GM19043 (cell line): Measurements from ENCODE around the gene MUC6.

ENCODE experiments used
- ATAC-seq: cut with Tn5 transposase; IDR thresholded peaks from one replicate; pipeline ENCODE4 v1.9.1; 2021; ENCODE audit warnings: low read depth; ENCODE audit not compliant: unreplicated experiment

The MUC6 gene

DNA sequence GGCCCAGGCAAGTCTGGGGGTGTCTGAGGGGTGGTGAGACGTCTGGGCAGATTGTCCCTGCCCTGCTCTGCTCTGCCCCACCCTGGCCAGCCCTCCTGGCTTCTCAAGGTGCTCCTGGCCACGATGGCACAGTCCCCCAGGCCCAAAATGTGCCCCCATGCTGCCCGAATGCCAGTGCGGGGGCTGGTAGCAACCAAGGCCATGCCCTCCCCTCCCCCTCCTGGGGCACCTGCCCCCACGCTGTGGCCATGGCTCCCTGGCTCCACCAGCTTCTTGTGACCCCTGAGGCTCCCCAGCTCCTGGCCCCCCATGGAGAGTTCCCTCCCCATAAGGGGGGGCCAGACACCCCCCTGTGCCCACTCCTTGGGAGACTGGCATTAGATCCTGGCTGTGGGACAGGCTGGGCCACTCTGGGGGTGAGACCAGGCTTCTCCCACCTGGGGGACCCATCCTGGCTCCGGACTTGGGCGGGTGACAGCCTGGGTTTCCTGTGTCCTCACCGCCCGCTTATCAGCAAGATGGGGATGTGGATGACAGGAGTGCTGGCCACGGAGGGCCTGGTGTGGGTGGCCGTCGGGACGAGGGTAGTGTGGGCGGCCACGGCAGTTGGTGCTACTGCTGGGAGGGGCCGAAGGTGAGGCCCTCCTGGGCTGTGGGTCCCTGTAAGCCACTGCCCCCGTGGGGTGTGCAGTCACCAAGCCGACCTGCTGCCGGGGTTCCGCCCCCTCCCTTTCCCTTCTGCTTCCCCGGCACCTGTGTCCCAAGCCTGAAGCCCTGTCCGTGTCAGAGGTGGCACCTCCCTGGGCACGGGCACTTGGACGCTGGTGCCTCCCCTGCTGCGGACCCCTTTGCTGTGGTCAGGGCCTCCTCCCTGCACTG lies 15.9 kb upstream of the MUC6 start:
- ATAC-seq: no peak

DNA sequence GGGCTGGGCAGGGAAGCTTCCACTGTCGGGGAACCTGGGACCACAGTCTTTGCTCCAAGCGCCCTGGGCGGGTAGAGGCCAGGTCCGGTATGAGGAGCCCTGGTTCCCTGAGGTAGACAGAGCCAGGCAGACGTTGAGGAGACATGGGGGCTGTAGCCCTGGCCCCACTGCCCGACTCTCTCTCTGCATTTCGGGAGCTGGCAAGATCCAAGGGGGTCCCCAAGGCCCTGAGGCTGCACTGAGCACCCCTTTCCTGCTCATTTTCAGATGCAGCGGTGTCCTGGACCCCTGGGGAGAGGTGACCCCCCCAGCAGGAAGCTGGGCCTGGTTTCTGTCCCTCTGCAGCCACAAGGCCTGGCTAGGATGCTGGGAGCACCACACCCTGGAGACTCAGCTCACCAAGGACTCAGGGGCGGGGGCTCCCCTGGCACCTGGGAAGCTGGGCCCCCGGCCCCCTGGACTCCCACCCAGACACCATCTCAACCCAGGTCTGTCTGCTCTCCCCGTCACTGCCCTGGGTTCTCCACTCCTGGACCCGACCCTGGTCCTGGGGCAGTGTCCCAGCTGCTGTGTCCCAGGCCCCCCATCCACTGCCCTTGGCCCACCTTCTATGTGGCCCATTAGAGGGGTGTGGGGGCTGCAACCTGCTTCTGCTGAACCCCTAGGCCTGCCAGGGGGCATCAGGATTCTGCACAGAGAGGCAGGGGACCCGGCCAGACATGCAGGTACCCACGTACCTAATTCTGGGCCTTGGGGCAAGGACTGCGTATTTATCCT lies 15.0 kb upstream of the MUC6 start:
- no peak for ATAC-seq

DNA sequence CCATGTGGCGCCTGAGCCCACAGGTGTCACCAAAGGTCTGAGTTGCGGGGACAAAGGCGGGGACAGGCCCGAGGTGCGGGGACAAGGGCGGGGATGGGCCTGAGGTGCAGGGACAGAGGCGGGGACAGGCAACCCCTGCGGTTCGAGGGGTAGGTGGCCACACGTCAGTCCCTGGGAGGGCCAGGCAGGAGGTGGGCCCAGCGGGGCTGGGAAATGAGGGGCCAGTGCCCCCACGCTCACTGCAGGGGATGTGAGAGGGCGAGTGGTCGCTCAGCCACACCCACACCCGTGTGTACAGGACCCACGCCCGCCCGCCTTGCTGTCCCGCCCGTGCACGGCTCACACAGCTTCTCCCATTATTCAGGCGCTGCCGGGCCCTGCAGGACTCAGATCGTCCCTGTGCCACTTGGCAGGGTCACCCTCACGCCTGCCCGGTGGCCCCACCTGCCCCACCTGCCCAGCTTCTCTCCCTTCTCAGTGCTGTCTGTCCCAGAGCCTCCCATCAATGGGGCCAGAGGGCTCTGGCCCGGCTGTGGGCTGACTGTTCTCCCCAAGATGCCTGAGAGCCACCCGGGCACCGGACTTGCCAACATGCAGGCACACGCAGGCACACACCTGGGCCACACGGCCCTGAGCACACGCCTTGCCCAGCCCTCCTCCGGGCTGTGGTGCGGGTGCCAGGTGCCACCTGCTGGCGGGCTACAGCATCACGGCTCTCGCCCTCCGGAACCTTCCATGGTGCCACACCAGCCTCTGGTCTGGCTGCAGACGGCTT lies 14.2 kb upstream of the MUC6 start:
- no peak for ATAC-seq

DNA sequence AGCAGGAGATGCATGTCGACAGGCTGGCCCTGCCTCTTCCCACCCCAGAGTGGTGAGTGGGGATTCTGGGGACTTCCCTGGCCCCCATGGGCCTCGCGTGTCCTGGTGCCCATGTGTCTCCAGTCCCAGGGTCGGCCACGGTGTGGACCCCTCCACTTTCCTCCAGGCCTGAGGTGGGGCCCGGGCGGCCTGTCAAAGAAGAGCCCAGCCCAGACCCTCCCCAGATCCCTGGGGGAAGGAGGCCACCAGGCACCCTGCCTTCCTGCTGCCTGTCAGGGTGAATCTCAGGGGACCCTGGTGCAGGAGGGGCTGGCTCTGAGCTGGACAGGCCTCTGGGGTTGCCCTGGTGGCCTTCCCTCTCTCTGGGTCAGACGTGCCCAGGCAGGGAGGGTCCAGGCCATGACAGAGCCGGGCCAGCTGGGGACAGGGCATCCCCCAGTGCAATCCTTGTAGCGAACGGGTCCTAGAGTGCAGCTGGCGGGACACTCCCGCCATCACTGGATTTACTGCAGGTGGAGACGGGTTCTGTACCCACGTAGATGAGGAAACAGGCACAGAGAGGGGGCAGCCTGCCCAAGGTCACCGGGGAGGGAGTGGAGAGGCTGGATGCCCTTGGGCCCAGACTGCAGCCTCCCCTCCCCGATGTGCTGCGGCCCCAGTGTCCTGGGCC lies 13.5 kb upstream of the MUC6 start:
- no peak for ATAC-seq

DNA sequence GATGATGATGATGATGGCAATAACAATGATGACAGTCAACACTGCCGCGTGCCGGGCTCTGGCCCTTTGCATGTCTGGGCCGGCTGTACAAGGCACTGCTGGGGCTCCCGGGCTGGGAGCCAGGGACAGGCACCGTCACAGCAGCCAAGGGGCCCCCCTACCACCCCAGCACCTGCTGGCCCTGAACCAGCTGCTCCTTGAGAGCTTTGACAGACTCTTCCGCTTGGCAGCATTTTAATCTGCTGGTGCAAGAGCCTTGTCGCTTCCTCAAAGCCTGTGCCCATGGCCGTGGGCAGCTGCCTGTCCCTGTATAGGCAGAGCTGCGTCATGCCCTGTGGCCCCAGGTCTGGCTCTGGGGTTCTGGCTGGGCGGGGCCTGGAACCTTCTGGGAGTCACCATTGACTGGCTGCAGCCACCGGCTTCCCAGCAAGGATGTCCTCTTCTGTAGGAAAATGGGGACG lies 12.9 kb upstream of the MUC6 start:
- no peak for ATAC-seq

DNA sequence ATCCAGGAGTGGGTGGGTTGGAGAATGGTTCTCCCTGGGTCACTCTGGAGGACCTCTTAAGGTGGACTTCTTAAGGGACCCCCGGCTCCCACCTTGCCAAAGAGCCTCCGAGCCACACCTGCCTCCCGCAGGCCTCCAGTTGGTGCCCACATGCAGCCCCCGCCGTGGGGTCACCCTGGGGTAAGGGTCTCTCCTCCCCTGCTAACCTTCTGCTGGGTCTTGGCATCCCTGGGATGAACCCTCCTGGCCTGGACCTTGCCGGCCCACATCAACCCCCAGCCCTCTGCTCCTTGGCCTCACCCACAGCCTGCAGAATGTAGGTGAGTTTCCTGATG lies 12.5 kb upstream of the MUC6 start:
- no peak for ATAC-seq

DNA sequence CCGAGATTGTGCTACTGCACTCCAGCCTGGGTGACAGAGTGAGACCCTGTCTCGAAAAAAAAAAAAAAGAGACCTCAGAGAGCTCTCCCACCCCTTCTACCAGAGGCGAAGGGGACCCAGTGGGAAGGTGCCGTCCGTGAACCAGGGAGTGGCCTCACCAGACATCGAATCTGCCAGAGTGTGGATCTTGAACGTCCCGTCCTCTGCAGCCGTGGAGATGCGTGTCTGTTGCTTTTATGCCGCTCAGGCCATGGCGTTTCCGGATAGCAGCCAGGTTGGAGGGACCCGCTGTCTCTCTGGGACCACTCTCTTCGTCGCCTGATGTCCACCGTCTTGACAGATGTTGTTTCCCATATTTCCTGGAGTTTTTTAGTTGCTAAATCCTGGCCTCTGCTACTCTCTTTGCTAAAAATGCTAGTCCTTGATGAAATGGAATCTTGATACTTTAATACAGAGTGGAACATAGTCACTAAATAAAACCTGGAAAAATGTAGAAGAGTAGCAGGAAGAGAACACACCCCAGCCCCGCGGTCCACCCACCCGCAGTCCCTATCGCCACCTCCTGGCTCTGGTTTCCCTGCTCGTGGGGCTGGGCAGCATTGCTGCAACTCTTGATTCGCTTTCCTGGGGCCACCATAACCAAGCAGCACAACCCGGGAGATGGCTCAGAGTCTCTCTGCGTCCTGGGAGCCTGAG lies 12.0 kb upstream of the MUC6 start:
- ATAC-seq: no peak

DNA sequence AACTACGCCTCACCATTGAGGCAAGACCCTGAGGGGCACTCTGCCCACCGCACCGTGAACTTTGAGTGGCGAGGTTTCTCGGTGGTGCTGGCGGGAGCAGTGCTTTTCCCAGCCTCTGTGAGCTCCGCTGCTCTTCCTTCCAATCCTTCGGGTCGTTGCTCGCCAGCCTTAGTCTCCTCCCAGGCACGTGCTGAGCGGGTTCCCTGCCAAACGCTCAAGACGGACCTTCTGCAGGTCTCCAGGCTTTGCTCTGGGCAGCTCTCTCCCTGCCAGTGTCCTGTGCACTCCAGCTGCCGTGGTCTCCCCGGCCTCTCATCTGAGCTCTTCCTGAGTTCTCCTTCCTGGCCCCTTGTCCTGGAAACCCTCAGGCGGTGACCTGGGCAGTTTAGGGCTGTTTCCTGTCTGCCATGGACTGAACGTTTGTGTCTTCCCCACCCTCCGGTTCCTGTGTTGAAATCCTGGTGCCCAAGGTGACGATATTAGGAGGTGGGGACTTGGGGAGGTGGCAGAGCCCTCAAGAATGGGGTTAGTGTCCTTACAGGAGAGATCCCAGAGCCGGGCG lies 11.2 kb upstream of the MUC6 start:
- ATAC-seq: no peak

DNA sequence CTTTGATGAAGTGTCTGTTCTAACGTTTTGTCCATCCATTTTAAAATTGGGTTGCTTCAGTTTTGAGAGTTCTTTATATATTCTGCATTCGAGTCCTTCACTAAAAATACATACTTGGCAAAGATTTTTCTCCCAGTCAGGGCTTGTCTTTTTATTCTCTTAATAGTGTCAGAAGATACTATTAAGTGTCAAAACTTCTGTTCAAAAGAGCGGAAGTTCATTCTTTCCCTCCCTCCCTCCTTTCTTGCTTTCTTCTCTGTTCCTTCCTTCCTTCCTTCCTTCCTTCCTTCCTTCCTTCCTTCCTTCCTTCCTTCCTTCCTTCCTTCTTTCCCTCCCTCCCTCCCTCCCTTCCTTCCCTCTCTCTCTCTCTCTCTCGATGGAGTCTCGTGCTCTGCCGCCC lies 7.6 kb upstream of the MUC6 start:
- no peak for ATAC-seq

DNA sequence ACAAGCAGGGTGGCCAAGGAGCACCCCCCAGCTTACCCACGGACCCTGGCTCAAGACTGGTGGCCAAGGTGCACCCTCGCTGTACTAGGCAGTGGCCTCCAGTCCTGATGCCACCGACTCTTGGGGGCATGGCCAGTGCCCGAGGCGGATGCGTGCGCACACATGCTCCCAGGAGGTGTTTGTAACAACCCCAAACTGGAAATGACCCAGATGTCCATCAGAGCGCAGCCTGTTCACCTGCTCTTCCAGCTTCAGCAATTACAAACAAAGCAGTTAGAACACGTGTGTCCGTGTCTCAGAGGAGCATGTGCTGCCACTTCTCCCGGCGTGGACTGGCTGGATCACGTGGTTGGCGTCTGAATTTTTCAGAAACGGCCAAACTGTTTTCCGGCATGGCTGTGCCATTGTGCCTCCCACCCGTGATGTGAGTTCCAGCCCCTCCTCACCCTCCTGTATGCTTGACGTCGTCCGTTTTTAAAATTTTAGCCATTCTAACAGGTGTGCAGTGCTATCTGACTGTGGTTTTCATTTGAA lies 7.1 kb upstream of the MUC6 start:
- ATAC-seq: no peak

DNA sequence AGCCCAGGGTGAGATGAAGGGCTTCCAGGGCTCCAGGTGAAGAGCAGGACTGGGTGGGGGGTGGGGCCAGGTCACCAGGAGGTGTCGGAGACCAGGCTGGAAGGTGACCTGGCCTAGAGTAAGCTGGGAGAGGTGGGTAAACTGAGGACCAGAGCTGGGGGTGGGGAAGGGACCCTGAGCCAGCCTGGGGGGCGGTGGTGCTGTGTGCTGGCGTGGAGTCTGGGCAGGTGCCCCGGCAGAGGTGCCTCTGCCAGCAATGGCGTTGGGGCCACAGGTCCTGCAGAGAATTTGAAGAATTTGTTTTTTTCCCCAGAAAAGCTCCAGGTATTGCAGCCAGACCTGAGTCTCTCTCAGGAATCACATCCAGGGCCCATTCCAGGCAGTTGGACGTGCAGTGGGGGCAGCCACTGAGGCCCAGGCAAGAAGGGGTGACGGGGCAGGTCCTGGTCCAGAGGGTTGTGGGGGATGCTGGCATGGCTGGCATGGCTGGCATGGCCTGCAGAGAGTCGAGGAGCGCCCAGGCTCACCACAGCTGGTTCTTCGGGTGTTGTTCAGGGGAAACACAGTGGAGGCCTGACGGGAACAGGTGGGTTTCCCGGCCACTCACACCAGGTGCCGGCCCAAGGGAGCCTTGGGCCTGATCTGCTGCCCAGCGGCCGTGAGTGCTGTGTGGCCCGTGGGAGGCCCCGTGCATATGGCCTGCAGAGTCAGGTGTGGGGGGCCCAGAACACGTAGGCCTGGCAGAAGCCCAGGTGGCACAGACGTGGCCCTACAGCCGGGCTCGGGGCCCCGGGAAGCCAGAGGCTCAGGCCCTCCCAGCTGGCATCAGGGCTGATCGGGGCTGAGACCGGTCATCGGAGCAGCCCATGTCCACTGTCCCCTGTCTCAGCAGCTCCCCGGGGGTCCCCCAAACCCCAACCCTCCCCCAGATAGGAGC lies 6.4 kb upstream of the MUC6 start:
- ATAC-seq: no peak

DNA sequence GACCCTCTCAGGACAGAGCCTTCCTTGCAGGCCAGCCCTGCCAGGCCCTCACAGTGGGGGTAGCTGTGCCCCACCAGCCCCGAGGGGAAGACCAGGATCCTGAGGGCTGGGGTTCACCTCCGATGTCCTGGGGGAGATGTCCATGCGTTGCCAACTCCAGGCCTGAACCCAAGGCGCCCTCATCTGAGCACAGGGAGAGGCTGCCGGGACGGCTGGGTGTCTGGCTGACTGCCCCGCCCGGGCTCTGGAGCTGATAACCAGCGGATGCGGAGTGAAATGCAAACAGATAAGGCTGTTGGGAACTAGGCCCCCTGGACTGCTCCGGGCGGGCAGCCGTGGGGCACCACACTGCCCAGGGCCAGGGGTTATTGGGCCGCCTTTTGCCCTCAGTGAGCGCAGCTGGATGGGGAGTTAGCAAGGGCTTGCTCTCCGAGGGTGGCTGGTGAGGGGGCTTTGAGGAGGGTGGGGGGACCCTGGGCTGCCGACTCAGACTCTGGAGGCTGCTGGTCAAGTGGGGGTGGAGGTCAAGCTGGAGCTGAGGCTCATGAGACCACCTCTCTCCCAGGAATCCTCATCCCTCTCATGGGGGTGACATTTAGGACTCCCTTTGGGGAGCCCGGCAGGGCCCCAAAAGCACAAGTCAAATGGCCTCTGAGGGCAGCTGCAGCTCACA lies 5.6 kb upstream of the MUC6 start:
- no peak for ATAC-seq

DNA sequence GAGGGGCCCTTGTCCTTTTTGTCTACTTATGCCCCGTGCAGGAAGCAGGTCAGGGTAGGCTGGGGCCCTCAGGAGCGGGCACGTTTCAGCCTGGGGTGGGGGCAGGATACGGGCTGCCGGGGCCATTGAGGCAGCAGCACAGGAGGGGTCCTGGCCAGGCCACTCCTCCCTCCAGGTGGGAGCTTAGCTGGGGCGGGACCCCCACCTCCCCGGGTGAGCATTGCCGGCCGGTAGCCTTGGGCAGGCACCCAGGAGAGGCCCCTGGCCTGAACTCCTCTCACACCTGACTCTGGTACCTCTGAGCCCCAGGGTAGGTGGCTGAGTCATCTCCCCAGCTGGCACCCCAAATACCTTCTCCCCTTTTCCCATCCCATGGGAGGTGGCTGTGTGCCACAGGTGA lies 5.0 kb upstream of the MUC6 start:
- no peak for ATAC-seq

DNA sequence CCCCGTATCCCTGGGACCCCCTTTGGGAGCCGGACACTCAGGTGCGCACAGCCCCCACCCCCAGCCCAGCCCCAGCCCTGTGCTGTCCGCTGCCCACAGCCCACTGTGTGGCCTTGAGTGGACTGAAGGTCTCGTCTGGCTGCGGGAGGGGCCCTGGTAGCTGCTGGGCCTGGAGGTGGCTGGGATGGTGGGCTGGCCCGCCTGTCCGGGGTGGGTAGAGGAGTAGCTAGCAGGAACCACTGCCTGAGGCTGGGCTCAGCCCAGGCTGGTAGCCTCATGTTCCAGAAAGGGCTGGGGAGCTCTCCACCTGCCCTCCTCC lies 4.6 kb upstream of the MUC6 start:
- no peak for ATAC-seq

DNA sequence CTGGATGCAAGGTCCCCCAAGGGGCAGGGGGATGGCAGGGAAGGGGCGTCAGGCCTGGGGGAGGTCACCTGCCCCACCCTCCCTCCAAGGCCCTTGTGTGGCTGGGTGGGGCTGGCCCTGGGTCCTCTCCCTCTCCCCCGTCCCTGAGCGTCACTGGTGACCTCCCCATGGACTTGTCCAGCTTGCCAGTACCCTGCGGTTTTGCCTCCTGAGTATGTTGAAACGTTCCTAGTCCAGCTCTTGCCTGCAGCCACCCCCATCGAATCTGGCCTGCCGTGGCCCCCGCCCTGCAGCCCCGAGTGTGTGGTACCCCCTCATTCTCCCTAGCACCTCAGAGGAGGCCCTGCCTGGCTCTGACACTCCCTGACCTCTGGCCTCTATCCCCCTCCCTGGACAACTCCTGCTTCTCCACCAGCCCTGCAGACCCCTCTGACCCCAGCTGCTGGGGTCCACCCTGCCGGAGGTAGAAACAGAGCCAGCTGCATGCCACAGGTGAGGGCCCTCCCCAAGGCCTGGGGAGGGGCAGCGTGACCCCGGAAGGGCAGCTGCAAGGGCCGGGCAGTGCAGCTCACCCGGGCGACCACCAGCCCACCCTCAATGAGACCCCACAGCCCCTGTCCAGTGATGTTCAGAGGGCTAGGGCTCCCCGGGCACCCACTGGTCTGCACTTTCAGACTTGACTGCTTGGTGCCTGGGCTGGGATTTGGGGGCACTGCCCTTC lies 4.1 kb upstream of the MUC6 start:
- no peak for ATAC-seq

DNA sequence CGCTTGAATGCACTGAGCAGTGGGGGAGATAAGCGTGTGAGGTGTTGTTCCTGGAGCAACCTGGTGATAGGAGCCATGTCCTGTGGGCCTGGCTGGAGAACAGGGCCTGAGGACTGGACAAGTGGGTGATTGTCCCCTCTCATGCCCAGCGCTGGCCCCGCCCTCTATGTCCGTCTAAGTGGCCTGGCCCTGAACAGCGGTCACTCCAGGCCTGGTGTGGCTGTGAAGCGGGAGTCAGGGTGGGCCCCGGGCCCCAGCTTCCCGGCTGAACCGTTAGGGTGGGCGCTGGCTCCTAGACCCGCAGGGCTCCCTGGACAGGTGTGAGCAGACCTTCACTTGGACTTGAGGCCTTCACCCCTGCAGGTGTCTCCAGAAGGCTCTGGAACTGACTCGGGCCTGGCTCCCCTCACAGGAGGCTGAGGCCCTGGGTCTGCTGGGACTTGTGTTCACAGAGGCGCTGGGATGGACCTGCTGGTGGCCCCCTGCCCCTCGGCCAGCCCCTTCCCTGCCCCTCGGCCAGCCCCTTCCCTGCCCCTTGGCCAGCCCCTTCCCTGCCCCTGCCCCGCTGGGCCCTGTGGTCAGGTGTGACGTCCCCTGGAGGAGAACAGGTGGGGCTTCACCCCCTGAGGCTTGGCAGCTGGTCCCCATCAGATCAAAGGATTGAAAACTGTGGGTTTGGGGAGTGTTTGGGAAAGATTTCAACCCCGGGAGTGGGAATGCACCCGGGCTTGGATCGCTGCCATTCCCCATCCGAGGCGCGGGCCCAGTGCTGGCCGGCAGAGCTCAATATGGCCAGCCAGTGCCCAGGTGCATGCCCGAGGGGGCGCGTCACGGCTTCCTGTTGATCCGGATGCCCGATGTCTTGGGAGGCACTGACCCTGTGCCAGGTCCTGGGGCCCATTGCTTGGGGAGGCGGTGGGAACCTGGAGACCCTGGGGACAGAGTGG lies 3.2 kb upstream of the MUC6 start:
- no peak for ATAC-seq
